HAP-1 (cell line): ENCODE measurements around the gene ADORA3.

ENCODE experiments used
- DNase-seq, 2 experiments: peaks; one replicate each; pipeline ENCODE4 v3.0.0-alpha.2; 2016 to 2020; ENCODE audit warnings: low spot score in 2 of 2
- H3K27me3 ChIP-seq: fragments of 250-450 bp; sonication (Bioruptor Pico); 2 replicates; pipeline ENCODE4 v1.5.1; 2020; ENCODE audit warnings: low read depth, mild to moderate bottlenecking, moderate library complexity
- H3K36me3 ChIP-seq: fragments of 250-450 bp; sonication (Bioruptor Pico); replicated peaks from 2 replicates; pipeline ENCODE4 v1.5.1; 2020; ENCODE audit warnings: mild to moderate bottlenecking
- H3K4me1 ChIP-seq: fragments of 250-450 bp; sonication (Bioruptor Pico); 2 replicates; pipeline ENCODE4 v1.5.1; 2020; ENCODE audit warnings: mild to moderate bottlenecking
- H3K4me3 ChIP-seq: fragments of 250-450 bp; sonication (Bioruptor Pico); 2 replicates; pipeline ENCODE4 v1.5.1; 2020; ENCODE audit warnings: mild to moderate bottlenecking, moderate library complexity
- H3K9me3 ChIP-seq: fragments of 250-450 bp; sonication (Bioruptor Pico); 2 replicates; pipeline ENCODE4 v1.5.1; 2020; ENCODE audit warnings: mild to moderate bottlenecking, moderate library complexity
- in situ Hi-C: fragments of 300-500 bp; cut with MboI; formaldehyde crosslinking; loops from 3 replicates; pipeline ENCODE4 v1.14.3; 2020; ENCODE audit warnings: low sequenced_read_pairs, inconsistent platforms, mixed read lengths

The ADORA3 gene

DNA sequence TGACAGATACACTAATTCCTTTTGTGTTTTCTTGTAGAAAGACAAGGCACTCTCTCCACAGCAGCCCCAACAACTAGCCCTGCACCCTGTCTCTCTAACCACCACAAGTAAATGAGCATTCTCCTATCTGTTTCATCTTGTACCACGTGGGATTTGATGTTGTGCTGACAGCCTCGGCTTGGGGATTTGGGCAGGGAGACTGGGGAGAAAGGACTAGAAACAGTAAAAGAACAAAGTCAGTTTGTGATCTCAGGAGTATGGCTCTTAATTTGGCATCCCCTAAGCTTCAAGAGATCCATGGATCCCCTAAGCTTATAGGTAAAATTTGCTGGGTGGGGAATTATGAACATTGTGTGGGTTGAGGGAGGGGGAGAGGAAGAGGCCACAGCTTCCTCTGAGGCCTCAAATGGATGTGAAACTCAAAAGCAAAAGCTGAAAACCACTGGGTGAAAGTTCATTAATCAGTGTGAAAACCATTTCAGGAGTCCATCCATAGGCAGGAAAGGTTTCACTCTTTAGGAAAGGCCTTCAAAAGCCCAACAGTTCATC is 26.6 kb downstream of the ADORA3 start:
- no peaks in the 10 kb centered on the region for H3K9me3 ChIP-seq
- in situ Hi-C loops, result no loop called here
- H3K4me1 ChIP-seq, result no peaks in the 10 kb centered on the region; the same call in 1 of the 2 replicates
- no peak for DNase-seq
- H3K4me3 ChIP-seq, result no peak overlapping the region
- H3K36me3 ChIP-seq, result no peaks in the 10 kb centered on the region
- 0 out of 2 replicates have a peak, but pooled peaks cover 1% of the 10 kb centered on the region for H3K27me3 ChIP-seq

DNA sequence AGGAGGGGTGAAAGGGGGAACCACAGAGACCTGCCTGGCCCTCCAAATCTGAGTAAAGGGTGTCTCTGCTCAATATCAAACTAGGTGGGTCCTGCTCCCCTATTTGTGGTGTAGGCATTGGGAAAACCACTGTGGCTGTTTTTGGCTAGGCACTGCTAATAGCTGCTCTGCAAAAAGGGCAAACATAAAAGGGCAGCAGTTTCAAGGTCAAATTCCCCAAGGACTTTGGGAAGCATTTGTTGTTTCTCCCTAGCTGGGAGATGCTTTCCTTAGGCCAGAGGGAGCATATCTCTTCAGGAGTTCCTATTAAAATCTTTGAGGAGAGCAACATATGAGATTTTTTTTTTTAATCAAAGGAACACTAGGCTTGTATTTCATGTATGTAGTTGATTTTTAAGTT is 27.2 kb downstream of the ADORA3 start:
- no peak overlapping the region for H3K4me3 ChIP-seq
- no peaks in the 10 kb centered on the region; the same call in 1 of the 2 replicates for H3K36me3 ChIP-seq
- H3K27me3 ChIP-seq, result no peaks in the 10 kb centered on the region
- no peak for DNase-seq
- in situ Hi-C loops, result no loop called here
- H3K9me3 ChIP-seq, result no peaks in the 10 kb centered on the region
- no peaks in the 10 kb centered on the region; the same call in 1 of the 2 replicates for H3K4me1 ChIP-seq

GRCh38 chr1:111475701-111476100 is 27.7 kb downstream of the ADORA3 start:
- Histone ChIP-seq H3K36me3 (no peaks in the 10 kb centered on the region; the same call in 1 of the 2 replicates), H3K9me3 (no peaks in the 10 kb centered on the region), H3K4me3 (no peak overlapping the region), H3K27me3 (no peaks in the 10 kb centered on the region), H3K4me1 (no peaks in the 10 kb centered on the region; the same call in 1 of the 2 replicates)
- DNase-seq, result no peak
- in situ Hi-C loops, result no loop called here

GRCh38 chr1:111474521-111474920 is 28.9 kb downstream of the ADORA3 start:
- H3K36me3 ChIP-seq, result no peaks in the 10 kb centered on the region; the same call in 1 of the 2 replicates
- H3K27me3 ChIP-seq, result no peaks in the 10 kb centered on the region
- no peaks in the 10 kb centered on the region for H3K9me3 ChIP-seq
- in situ Hi-C loops, result no loop called here
- H3K4me3 ChIP-seq, result no peak overlapping the region
- H3K4me1 ChIP-seq, result no peaks in the 10 kb centered on the region; the same call in 1 of the 2 replicates
- DNase-seq, result no peak

- Histone ChIP-seq H3K27me3 (no peaks in the 10 kb centered on the region), H3K36me3 (no peaks in the 10 kb centered on the region; the same call in 1 of the 2 replicates), H3K4me1 (no peaks in the 10 kb centered on the region; the same call in 1 of the 2 replicates), H3K9me3 (no peaks in the 10 kb centered on the region), H3K4me3 (no peak overlapping the region)
- DNase-seq, result no peak
- in situ Hi-C loops, result no loop called here
These were observed 29.3 kb downstream of the ADORA3 start for GRCh38 chr1:111474106-111474505.

GRCh38 chr1:111471538-111471937 is 31.9 kb downstream of the ADORA3 start:
- DNase-seq, result no peak
- H3K4me3 ChIP-seq, result no peak overlapping the region
- H3K27me3 ChIP-seq, result no peaks in the 10 kb centered on the region
- H3K9me3 ChIP-seq, result no peaks in the 10 kb centered on the region
- in situ Hi-C loops, result no loop called here
- H3K36me3 ChIP-seq, result no peaks in the 10 kb centered on the region; the same call in 1 of the 2 replicates
- no peaks in the 10 kb centered on the region; the same call in 1 of the 2 replicates for H3K4me1 ChIP-seq

DNA sequence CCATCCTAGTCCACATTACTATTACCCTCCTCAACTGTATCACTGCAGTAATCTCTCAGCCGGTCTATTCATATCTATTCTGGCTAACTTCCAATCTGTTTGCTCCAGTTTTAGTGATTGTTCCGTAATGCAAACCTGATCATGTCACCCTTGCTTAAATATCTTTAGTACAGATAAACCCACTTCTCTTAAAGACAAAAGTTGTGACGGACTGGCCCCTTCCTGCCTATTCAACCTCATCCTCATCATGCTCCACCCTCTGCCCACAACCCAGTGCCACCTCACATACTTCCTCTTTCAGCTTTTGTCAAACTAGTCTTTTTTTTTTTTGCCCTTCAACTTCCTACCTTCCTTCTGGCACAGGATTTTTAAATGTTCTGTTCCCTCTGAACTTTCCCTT is 32.4 kb downstream of the ADORA3 start:
- no peak overlapping the region for H3K4me3 ChIP-seq
- no peaks in the 10 kb centered on the region for H3K9me3 ChIP-seq
- H3K27me3 ChIP-seq, result no peaks in the 10 kb centered on the region
- H3K4me1 ChIP-seq, result no peaks in the 10 kb centered on the region; the same call in 1 of the 2 replicates
- in situ Hi-C loops, result no loop called here
- no peaks in the 10 kb centered on the region; the same call in 1 of the 2 replicates for H3K36me3 ChIP-seq
- DNase-seq, result no peak

DNA sequence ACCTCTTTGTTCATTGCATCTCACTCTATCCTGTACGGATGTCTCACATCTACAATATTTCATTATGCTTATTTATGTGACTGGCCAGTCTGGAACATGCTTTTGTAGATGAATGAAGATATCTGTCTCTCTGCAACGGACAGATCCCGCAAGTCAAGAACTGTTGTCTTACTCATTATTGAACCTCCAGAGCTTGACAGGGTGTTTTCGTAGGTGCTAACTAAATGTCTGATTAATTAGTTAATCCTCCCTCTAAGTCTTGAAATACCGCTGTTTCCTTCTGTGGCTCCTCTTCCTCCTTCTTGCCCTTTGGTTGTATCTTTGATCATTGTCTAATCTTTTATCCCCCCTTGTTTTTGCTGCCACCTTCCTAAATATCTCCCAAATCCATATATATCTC is 32.8 kb downstream of the ADORA3 start:
- Histone ChIP-seq H3K27me3 (no peaks in the 10 kb centered on the region), H3K36me3 (no peaks in the 10 kb centered on the region; the same call in 1 of the 2 replicates), H3K9me3 (no peaks in the 10 kb centered on the region), H3K4me3 (no peak overlapping the region), H3K4me1 (no peaks in the 10 kb centered on the region; the same call in 1 of the 2 replicates)
- DNase-seq, result no peak
- in situ Hi-C loops, result no loop called here

GRCh38 chr1:111469539-111469938 is 33.9 kb downstream of the ADORA3 start:
- Histone ChIP-seq H3K27me3 (no peaks in the 10 kb centered on the region), H3K4me1 (no peaks in the 10 kb centered on the region; the same call in 1 of the 2 replicates), H3K4me3 (no peak overlapping the region), H3K9me3 (no peaks in the 10 kb centered on the region), H3K36me3 (no peaks in the 10 kb centered on the region; the same call in 1 of the 2 replicates)
- DNase-seq, result no peak
- in situ Hi-C loops, result no loop called here

GRCh38 chr1:111468717-111469100 is 34.7 kb downstream of the ADORA3 start:
- Histone ChIP-seq H3K36me3 (no peaks in the 10 kb centered on the region; the same call in 1 of the 2 replicates), H3K4me1 (no peaks in the 10 kb centered on the region; the same call in 1 of the 2 replicates), H3K4me3 (no peak overlapping the region), H3K27me3 (no peaks in the 10 kb centered on the region), H3K9me3 (no peaks in the 10 kb centered on the region)
- no peak for DNase-seq
- in situ Hi-C loops, result no loop called here

DNA sequence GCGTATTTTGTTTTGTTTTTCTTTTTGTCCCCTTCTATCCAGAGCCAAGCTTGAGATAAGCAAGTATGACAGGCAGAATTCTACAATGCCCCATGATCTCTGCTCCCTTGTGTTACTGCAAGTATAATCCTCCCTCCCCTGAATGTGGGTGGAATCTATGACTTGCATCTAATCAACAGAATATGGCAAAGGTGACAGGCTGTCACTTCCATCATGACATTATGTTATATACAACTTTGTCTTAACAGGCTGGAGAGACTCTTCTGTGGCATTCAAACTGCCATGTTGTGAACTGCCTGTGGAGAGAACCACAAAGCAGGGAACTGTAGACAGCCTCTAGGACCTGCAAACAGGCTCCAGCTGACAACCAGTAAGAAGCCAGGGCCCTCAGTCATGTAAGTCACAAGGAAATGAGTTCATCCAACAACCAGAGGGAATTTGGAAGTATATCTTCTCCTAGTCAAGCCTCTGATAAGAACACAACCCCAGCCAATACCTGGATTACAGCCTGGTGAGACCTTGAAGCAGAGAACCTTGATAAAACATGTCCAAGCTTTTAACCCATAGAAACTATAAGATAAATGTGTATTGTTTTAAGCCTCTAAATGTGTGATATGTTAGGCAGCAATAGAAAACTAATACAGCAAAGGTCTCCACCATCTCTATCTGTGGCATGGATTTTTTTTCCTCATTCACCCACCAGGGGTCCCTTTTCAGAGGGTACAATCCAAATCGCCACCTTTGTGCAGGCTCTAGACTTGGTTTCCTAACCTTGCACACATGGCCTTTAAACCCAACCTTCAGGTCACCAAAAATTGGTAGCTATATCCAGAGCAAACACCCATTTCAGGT is 35.3 kb downstream of the ADORA3 start:
- no peak overlapping the region for H3K4me3 ChIP-seq
- no peaks in the 10 kb centered on the region for H3K9me3 ChIP-seq
- in situ Hi-C loops, result no loop called here
- H3K4me1 ChIP-seq, result no peaks in the 10 kb centered on the region; the same call in 1 of the 2 replicates
- H3K27me3 ChIP-seq, result no peaks in the 10 kb centered on the region
- H3K36me3 ChIP-seq, result no peaks in the 10 kb centered on the region; the same call in 1 of the 2 replicates
- no peak for DNase-seq

GRCh38 chr1:111466480-111466879 is 37.0 kb downstream of the ADORA3 start:
- H3K27me3 ChIP-seq, result no peaks in the 10 kb centered on the region
- in situ Hi-C loops, result no loop called here
- H3K9me3 ChIP-seq, result no peaks in the 10 kb centered on the region
- no peak for DNase-seq
- H3K36me3 ChIP-seq, result peaks cover 5% of the 10 kb centered on the region
- no peak overlapping the region for H3K4me3 ChIP-seq
- no peaks in the 10 kb centered on the region for H3K4me1 ChIP-seq

GRCh38 chr1:111465754-111466153 is 37.7 kb downstream of the ADORA3 start:
- in situ Hi-C loops, result no loop called here
- Histone ChIP-seq H3K27me3 (no peaks in the 10 kb centered on the region), H3K36me3 (peaks cover 12% of the 10 kb centered on the region), H3K4me3 (no peak overlapping the region), H3K4me1 (no peaks in the 10 kb centered on the region), H3K9me3 (no peaks in the 10 kb centered on the region)
- DNase-seq, result no peak
